Measurements from ENCODE around the gene SGIP1. TPM values are rescaled to one million over a fixed set of nuclear protein-coding genes. Genes with fewer than 3 reads are reported as not detected.

The SGIP1 gene
- total and polyA plus RNA-seq, 2 experiments from 2014 or later = 3.1 to 20.2 TPM

DNA sequence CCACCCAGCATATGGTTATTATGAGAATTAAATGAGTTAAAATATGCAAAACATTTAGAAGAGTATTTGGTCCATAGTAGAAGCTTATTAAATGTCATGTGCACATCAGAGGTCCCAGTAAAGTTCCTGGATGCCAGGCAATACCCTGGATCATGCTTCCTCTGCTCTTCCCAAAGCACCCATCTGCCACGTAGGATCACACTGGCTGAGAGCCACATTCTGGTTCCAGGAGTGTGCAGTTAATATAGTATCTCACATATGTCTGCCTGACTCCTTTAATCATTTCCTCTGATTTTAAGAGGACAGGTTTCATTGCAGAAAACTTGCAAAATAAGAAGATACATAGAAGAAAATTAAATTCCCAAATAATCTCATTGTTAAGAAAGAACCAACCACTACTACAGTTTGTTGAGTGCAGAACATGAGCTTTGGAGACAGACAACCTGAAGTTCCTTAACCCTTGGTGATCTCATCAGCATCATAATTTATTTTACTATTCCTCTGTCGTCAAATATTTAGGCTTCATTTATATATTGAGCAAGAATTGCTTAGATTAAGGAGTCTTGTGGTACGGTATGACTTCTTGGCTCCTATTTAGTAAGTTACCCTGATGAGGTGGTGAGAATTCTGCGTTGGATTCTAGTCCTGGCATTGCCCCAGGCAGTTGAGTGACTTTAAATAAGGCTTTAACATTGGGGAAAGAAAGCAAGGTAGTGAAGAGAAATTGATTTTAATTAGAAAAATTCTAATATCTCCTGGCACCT is 12.3 kb downstream of the SGIP1 start:
- no peaks in the 10 kb centered on the region for H3K79me2 ChIP-seq
- H3K4me1 ChIP-seq (ENCODE audit: insufficient read depth) = peaks cover 14% of the 10 kb centered on the region
- H3K4me2 ChIP-seq = no peak overlapping the region
- H3K9me2 ChIP-seq (replicated peaks; ENCODE audit: insufficient read depth) = no peaks in the 10 kb centered on the region
- H3K27me3 ChIP-seq = no peaks in the 10 kb centered on the region
- H3K4me3 ChIP-seq = no peak overlapping the region
- TF ChIP-seq EZH2phosphoT487 (IDR thresholded peaks at IDR 0.05; ENCODE audit: low read depth, severe bottlenecking, unreplicated experiment) = no peak
- H3K9me3 ChIP-seq (ENCODE audit: low read depth) = no peaks in the 10 kb centered on the region
- 66% methylated on average over 4 of the region's 4 CpGs for WGBS (ENCODE audit: low lambda C conversion rate, missing lambda C conversion rate)
- H3K36me3 ChIP-seq (replicated peaks; ENCODE audit: insufficient read depth, low read depth) = no peaks in the 10 kb centered on the region
- no peak overlapping the region for H3K27ac ChIP-seq
- DNase-seq (ENCODE audit: low spot score) = no peak
- no peak overlapping the region for H2AFZ ChIP-seq
- H4K20me1 ChIP-seq (ENCODE audit: insufficient read depth, poor library complexity, severe bottlenecking) = no peaks in the 10 kb centered on the region

DNA sequence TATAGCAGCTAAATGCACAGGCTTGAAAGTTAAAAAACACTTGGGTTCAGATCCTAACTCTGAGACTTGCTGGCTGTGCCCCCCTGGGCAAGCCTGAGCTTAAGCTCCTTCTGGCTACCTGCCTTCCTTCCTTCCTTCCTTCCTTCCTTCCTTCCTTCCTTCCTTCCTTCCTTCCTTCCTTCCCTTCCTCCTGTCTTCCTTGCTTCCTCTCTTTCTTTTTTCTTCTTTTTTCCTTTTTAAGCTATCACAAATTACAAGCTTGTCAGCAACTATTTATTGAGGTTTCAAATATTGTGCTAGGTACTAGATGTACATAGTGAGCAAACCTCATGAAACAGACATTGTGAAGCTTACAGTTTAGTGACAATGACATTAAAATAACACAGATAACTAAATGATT is 15.1 kb downstream of the SGIP1 start:
- H3K9me3 ChIP-seq (ENCODE audit: low read depth) = no peaks in the 10 kb centered on the region

DNA sequence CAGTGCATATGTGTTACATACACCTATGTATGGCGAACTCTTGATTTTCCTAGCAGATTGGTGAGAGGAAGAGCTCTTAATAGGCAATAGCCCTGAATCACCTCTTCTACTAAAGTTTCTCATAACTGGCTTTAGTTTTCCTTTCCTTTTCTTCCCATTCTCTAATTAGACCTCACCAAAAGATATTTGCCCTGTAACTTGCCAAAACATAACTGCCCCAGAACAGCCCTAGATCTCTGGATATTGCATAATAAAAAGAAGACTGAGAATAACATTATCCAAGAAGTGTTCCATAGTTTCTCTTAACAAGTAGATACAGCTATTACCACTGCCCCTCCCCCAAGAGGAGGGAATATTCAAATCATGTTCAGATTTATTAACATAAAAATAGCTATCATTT is 16.3 kb downstream of the SGIP1 start:
- TF ChIP-seq EZH2 (IDR thresholded peaks at IDR 0.05; ENCODE audit: borderline replicate concordance) (no peak), EZH2phosphoT487 (IDR thresholded peaks at IDR 0.05; ENCODE audit: low read depth, severe bottlenecking, unreplicated experiment) (no peak)
- TF ChIP-seq, protein P1, sequence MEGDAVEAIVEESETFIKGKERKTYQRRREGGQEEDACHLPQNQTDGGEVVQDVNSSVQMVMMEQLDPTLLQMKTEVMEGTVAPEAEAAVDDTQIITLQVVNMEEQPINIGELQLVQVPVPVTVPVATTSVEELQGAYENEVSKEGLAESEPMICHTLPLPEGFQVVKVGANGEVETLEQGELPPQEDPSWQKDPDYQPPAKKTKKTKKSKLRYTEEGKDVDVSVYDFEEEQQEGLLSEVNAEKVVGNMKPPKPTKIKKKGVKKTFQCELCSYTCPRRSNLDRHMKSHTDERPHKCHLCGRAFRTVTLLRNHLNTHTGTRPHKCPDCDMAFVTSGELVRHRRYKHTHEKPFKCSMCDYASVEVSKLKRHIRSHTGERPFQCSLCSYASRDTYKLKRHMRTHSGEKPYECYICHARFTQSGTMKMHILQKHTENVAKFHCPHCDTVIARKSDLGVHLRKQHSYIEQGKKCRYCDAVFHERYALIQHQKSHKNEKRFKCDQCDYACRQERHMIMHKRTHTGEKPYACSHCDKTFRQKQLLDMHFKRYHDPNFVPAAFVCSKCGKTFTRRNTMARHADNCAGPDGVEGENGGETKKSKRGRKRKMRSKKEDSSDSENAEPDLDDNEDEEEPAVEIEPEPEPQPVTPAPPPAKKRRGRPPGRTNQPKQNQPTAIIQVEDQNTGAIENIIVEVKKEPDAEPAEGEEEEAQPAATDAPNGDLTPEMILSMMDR (IDR thresholded peaks at IDR 0.05; ENCODE audit: poor library complexity) = no peak
- Histone ChIP-seq H3K9me3 (ENCODE audit: low read depth) (no peaks in the 10 kb centered on the region), H3K4me2 (no peak overlapping the region), H3K27me3 (no peaks in the 10 kb centered on the region), H2AFZ (no peak overlapping the region), H3K9me2 (replicated peaks; ENCODE audit: insufficient read depth) (no peaks in the 10 kb centered on the region), H4K20me1 (ENCODE audit: insufficient read depth, poor library complexity, severe bottlenecking) (no peaks in the 10 kb centered on the region), H3K4me3 (no peak overlapping the region), H3K27ac (no peak overlapping the region), H3K36me3 (replicated peaks; ENCODE audit: insufficient read depth, low read depth) (no peaks in the 10 kb centered on the region), H3K4me1 (ENCODE audit: insufficient read depth) (no peaks in the 10 kb centered on the region), H3K79me2 (no peaks in the 10 kb centered on the region)
- DNase-seq (ENCODE audit: low spot score) = no peak
- 97% methylated on average over 1 of the region's 1 CpG for WGBS (ENCODE audit: low lambda C conversion rate, missing lambda C conversion rate)

More for the DNA sequence above, 15.1 kb downstream of the SGIP1 start:
- H3K27me3 ChIP-seq = no peaks in the 10 kb centered on the region
- no peak overlapping the region for H2AFZ ChIP-seq
- no peak for DNase-seq (ENCODE audit: low spot score)
- no peaks in the 10 kb centered on the region for H3K9me2 ChIP-seq (replicated peaks; ENCODE audit: insufficient read depth)
- H3K79me2 ChIP-seq = no peaks in the 10 kb centered on the region
- H3K36me3 ChIP-seq (replicated peaks; ENCODE audit: insufficient read depth, low read depth) = no peaks in the 10 kb centered on the region
- TF ChIP-seq EZH2 (IDR thresholded peaks at IDR 0.05; ENCODE audit: borderline replicate concordance) (no peak), EZH2phosphoT487 (IDR thresholded peaks at IDR 0.05; ENCODE audit: low read depth, severe bottlenecking, unreplicated experiment) (no peak)
- TF ChIP-seq, protein P1 (IDR thresholded peaks at IDR 0.05; ENCODE audit: poor library complexity) = no peak
- no peaks in the 10 kb centered on the region for H4K20me1 ChIP-seq (ENCODE audit: insufficient read depth, poor library complexity, severe bottlenecking)
- no peak overlapping the region for H3K27ac ChIP-seq
- no peak overlapping the region for H3K4me2 ChIP-seq
- H3K4me3 ChIP-seq = no peak overlapping the region
- peaks cover 1% of the 10 kb centered on the region for H3K4me1 ChIP-seq (ENCODE audit: insufficient read depth)

DNA sequence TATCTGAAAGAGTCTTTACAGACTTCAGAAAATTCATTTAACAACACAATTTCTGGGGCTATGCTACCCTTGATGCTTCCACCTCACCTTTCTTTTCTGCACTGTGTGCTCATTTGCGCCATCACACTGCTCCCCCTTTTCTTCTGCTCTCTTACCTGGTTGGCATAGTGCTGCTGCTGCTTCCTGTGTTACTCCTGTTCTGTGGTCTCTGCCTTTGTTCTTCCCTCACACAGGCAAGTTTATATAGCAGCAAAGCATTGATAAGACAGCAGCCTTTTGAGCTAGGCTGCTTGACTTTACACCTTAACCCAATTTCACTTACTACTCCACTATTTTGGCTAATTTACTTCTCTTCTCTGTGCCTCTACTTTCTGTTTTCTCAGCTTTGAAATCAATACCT is 18.3 kb downstream of the SGIP1 start:
- H3K9me2 ChIP-seq (replicated peaks; ENCODE audit: insufficient read depth) = no peaks in the 10 kb centered on the region
- no peaks in the 10 kb centered on the region for H3K79me2 ChIP-seq
- TF ChIP-seq, protein P1 (IDR thresholded peaks at IDR 0.05; ENCODE audit: poor library complexity) = no peak
- TF ChIP-seq EZH2phosphoT487 (IDR thresholded peaks at IDR 0.05; ENCODE audit: low read depth, severe bottlenecking, unreplicated experiment) = no peak
- no peak for TF ChIP-seq EZH2 (IDR thresholded peaks at IDR 0.05; ENCODE audit: borderline replicate concordance)
- no peak overlapping the region for H3K4me3 ChIP-seq
- no peaks in the 10 kb centered on the region for H3K9me3 ChIP-seq (ENCODE audit: low read depth)
- no peak for DNase-seq (ENCODE audit: low spot score)
- H3K4me2 ChIP-seq = no peak overlapping the region
- no peaks in the 10 kb centered on the region for H3K27me3 ChIP-seq
- WGBS (ENCODE audit: low lambda C conversion rate, missing lambda C conversion rate) = 80% methylated on average over 1 of the region's 1 CpG
- H3K36me3 ChIP-seq (replicated peaks; ENCODE audit: insufficient read depth, low read depth) = no peaks in the 10 kb centered on the region
- H3K4me1 ChIP-seq (ENCODE audit: insufficient read depth) = no peaks in the 10 kb centered on the region
- H4K20me1 ChIP-seq (ENCODE audit: insufficient read depth, poor library complexity, severe bottlenecking) = no peaks in the 10 kb centered on the region
- H3K27ac ChIP-seq = no peak overlapping the region
- no peak overlapping the region for H2AFZ ChIP-seq

All from hepatocyte (in vitro differentiated cells).